Activated T-cell treated with anti-CD3 and anti-CD28 coated beads, Interleukin-2, amount 50 U/mL, for 24 hours (primary cell): ENCODE results near the gene RNU1-1.
"Not testable (repeated sequence)": the region's sequence is repeated elsewhere in the genome, so short reads cannot be mapped to it uniquely, and the experiment has no call there.

Experiments
- DNase-seq: peaks from one replicate; pipeline ENCODE4 v3.0.0-alpha.2; 2020
- H3K27ac Mint-ChIP-seq: 2 replicates; pipeline ENCODE4 v1.8.0; 2020; ENCODE audit warnings: mild to moderate bottlenecking, mixed read lengths
- H3K27me3 Mint-ChIP-seq: 2 replicates; pipeline ENCODE4 v1.8.0; 2020; ENCODE audit warnings: mixed read lengths
- H3K36me3 Mint-ChIP-seq: 2 replicates; pipeline ENCODE4 v1.8.0; 2020; ENCODE audit warnings: low read depth, mixed read lengths
- H3K4me1 Mint-ChIP-seq: 2 replicates; pipeline ENCODE4 v1.8.0; 2020; ENCODE audit warnings: low read depth, mixed read lengths
- H3K4me3 Mint-ChIP-seq: 2 replicates; pipeline ENCODE4 v1.8.0; 2020; ENCODE audit warnings: mild to moderate bottlenecking, moderate library complexity, mixed read lengths
- H3K9me3 Mint-ChIP-seq: 2 replicates; pipeline ENCODE4 v1.8.0; 2020; ENCODE audit warnings: mixed read lengths

RNU1-1 gene

GRCh38 chr1:16514107-16515055 lies at the start of gene RNU1-1:
TSS of gene RNU1-1 (minus strand) at chr1:16514285.
- peak; percentile 89 for DNase-seq
- not testable (repeated sequence) for H3K4me3 Mint-ChIP-seq, H3K9me3 Mint-ChIP-seq, H3K4me1 Mint-ChIP-seq, H3K27ac Mint-ChIP-seq, H3K36me3 Mint-ChIP-seq
- peaks cover 16% of the 10 kb centered on the region for H3K27me3 Mint-ChIP-seq

DNA sequence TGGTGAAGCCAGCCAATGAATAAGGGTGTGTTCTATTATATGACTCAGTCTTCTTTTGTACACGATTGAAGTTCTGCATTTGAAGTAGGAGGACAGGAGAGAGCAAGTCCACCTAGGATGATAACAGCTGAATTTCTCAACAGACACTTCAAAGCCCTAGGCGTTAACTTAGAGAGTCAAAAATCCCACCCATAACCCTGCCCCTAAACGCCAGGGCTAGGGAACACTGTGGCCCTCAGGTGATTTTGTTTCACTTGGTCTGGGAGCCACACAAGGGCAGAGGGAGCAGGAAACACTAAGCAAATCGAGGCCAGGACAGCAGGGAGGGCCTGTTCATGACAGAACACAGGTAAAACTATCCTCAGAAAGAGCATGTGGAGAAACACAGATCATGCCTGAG lies 47.0 kb upstream of the RNU1-1 start:
- not testable (repeated sequence) for H3K4me3 Mint-ChIP-seq, H3K9me3 Mint-ChIP-seq, DNase-seq, H3K27me3 Mint-ChIP-seq, H3K27ac Mint-ChIP-seq, H3K36me3 Mint-ChIP-seq, H3K4me1 Mint-ChIP-seq

- not testable (repeated sequence) for H3K4me3 Mint-ChIP-seq, H3K9me3 Mint-ChIP-seq, DNase-seq, H3K36me3 Mint-ChIP-seq, H3K27me3 Mint-ChIP-seq, H3K27ac Mint-ChIP-seq, H3K4me1 Mint-ChIP-seq
These were observed 46.4 kb upstream of the RNU1-1 start for GRCh38 chr1:16560498-16560897.

GRCh38 chr1:16559688-16560087 lies 45.6 kb upstream of the RNU1-1 start:
- not testable (repeated sequence) for H3K27ac Mint-ChIP-seq, H3K36me3 Mint-ChIP-seq, H3K4me3 Mint-ChIP-seq, H3K27me3 Mint-ChIP-seq, H3K9me3 Mint-ChIP-seq, DNase-seq, H3K4me1 Mint-ChIP-seq

DNA sequence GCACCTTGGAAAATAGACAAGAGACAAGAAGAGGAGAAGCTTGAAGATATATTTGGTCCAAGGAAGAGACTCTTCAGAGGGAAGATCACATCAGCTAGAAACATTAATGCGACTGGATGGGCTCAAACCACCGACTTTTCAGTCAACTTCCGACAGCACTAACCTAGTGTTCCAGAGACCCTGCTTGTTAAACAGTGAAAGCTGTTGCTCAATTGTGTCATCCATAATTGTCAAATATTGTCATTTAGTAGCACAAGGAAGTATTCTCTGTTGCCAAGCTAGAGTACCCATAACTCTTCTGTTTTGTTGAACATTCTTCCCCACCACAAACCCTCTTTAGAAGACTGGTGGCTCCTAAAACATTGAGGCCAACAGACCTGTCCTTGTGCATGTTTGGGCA lies 42.9 kb upstream of the RNU1-1 start:
- not testable (repeated sequence) for H3K36me3 Mint-ChIP-seq, H3K4me1 Mint-ChIP-seq, H3K4me3 Mint-ChIP-seq, H3K27ac Mint-ChIP-seq, H3K9me3 Mint-ChIP-seq, H3K27me3 Mint-ChIP-seq, DNase-seq

DNA sequence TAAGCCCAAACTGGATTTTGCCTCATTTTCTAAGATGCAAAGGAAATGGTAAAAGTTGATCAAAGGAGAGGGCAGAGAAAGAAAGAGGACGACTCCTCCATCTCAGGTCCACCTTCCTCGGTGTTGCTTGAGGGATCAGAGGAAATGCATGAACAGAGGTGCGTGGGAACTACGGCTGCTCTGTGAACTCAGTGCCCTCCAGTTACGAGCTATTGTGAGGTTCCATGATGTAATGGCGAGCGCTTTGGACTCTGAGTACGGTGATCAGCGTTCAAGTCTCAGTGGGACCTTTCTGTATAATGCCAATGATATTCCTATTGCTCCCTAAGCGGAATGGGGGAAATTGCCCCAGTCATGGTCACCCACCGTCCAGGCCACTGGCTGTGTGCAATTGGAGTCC lies 39.2 kb upstream of the RNU1-1 start:
- H3K4me1 Mint-ChIP-seq, H3K36me3 Mint-ChIP-seq, H3K9me3 Mint-ChIP-seq, DNase-seq, H3K27ac Mint-ChIP-seq, H3K4me3 Mint-ChIP-seq, H3K27me3 Mint-ChIP-seq: not testable (repeated sequence)

GRCh38 chr1:16550212-16550918 lies 36.3 kb upstream of the RNU1-1 start:
- not testable (repeated sequence) for H3K4me1 Mint-ChIP-seq, H3K9me3 Mint-ChIP-seq, DNase-seq, H3K36me3 Mint-ChIP-seq, H3K27ac Mint-ChIP-seq, H3K4me3 Mint-ChIP-seq
- H3K27me3 Mint-ChIP-seq = peaks cover 13% of the 10 kb centered on the region

DNA sequence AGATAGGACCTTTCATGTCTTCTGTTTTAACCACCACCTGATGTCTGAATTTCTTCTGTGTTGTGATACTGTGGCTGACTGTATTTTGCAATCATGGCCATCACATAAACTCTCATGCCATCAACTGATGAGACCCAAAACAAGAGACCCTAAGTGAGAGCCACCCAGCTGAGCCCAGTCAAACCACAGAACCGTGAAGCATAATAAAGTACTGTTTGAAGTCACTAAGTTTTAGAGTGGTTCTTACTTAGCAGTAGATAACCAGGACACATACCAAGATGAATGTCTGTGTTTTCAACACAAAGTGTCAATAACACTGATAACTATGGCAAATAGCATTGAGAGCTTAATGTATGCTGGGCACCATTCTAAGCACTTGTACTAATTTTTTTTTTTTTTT lies 35.5 kb upstream of the RNU1-1 start:
- not testable (repeated sequence) for H3K9me3 Mint-ChIP-seq, H3K4me1 Mint-ChIP-seq, H3K27ac Mint-ChIP-seq, H3K4me3 Mint-ChIP-seq, H3K36me3 Mint-ChIP-seq, DNase-seq
- peaks cover 13% of the 10 kb centered on the region for H3K27me3 Mint-ChIP-seq

GRCh38 chr1:16547502-16548241 lies 33.6 kb upstream of the RNU1-1 start:
- H3K27ac Mint-ChIP-seq, H3K4me3 Mint-ChIP-seq, H3K9me3 Mint-ChIP-seq, H3K36me3 Mint-ChIP-seq, H3K4me1 Mint-ChIP-seq, DNase-seq: not testable (repeated sequence)
- peaks cover 22% of the 10 kb centered on the region for H3K27me3 Mint-ChIP-seq

GRCh38 chr1:16545682-16546095 lies 31.6 kb upstream of the RNU1-1 start:
- Mint-ChIP-seq H3K27me3 (peaks cover 30% of the 10 kb centered on the region), H3K4me3 (peak overlapping the region; percentile 46), H3K27ac (peak overlapping the region; percentile 95)
- peak; percentile 51 for DNase-seq
- not testable (repeated sequence) for H3K9me3 Mint-ChIP-seq, H3K36me3 Mint-ChIP-seq, H3K4me1 Mint-ChIP-seq

DNA sequence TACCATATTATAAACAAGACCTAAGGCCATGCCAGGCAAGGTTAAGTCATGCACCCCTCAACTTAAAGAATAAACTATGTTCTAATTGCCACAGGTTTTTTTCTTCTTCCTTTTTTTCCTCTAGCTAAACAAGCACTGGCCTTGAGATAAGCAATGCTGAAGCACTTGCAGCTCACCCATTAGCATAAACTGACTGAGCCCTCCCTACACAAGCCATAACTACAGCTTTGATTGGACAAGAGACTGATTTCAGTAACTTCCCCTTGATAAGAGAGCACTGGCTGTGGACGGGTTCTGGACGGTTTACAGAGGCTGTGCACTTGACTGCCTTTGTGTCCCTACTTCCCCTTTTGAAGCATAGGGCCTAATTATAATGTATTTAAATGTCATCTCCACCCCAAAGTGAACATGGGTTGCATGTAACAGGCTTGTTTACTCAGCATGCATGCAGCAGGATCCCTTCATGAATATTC lies 26.4 kb upstream of the RNU1-1 start:
- DNase-seq, H3K9me3 Mint-ChIP-seq, H3K4me1 Mint-ChIP-seq, H3K36me3 Mint-ChIP-seq, H3K27ac Mint-ChIP-seq, H3K4me3 Mint-ChIP-seq: not testable (repeated sequence)
- peaks cover 30% of the 10 kb centered on the region for H3K27me3 Mint-ChIP-seq

DNA sequence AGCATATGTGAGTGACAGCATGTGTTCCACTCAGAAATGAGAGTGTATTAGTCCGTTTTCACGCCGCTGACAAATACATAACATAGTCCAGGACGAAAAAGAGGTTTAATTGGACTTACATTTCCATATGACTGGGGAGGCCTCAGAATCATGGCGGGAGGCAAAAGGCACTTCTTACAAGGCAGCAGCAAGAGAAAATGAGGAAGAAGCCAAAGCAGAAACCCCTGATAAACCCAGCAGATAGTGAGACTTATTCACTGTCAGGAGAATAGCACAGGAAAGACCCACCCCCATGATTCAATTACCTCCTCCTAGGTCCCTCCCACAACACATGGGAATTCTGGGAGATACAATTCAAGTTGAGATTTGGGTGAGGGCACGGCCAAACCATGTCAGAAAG lies 23.4 kb upstream of the RNU1-1 start:
- not testable (repeated sequence) for H3K4me3 Mint-ChIP-seq, H3K36me3 Mint-ChIP-seq, DNase-seq, H3K27ac Mint-ChIP-seq, H3K9me3 Mint-ChIP-seq
- H3K27me3 Mint-ChIP-seq = peaks cover 39% of the 10 kb centered on the region
- peaks cover 10% of the 10 kb centered on the region for H3K4me1 Mint-ChIP-seq

DNA sequence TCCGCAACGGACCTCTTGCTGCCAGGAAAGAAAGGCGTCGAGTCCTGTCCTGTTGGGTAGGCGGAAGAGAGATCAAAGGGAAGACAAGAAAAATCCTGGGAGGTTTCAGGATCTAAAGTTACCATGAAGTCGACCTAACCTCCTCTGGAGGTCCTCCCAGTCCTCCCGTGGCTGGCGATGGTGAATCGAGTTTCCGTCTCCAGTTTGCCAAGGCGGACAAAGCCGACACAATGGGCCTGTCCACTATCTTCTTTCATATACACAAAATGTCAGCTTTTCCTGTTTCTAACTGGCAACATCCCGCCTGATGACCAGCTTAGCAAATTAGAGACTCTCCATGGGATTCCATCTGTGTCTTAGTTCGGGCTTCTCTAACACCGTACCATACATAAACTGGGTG lies 22.7 kb upstream of the RNU1-1 start:
- not testable (repeated sequence) for DNase-seq, H3K4me3 Mint-ChIP-seq, H3K36me3 Mint-ChIP-seq

GRCh38 chr1:16535898-16536297 lies 21.8 kb upstream of the RNU1-1 start:
- not testable (repeated sequence) for H3K36me3 Mint-ChIP-seq
- Mint-ChIP-seq H3K4me1 (peaks cover 10% of the 10 kb centered on the region), H3K27me3 (peaks cover 46% of the 10 kb centered on the region)

More for the DNA sequence above, 22.7 kb upstream of the RNU1-1 start:
- H3K27ac Mint-ChIP-seq, H3K9me3 Mint-ChIP-seq: not testable (repeated sequence)
- Mint-ChIP-seq H3K27me3 (peaks cover 46% of the 10 kb centered on the region), H3K4me1 (peaks cover 10% of the 10 kb centered on the region)

More at GRCh38 chr1:16535898-16536297, 21.8 kb upstream of the RNU1-1 start:
- not testable (repeated sequence) for H3K27ac Mint-ChIP-seq, H3K4me3 Mint-ChIP-seq, DNase-seq, H3K9me3 Mint-ChIP-seq
